ENCODE results near the gene HNRNPU.
A peak's percentile ranks its signal among the peaks of the same experiment; 100 is the strongest.

Gene HNRNPU

DNA sequence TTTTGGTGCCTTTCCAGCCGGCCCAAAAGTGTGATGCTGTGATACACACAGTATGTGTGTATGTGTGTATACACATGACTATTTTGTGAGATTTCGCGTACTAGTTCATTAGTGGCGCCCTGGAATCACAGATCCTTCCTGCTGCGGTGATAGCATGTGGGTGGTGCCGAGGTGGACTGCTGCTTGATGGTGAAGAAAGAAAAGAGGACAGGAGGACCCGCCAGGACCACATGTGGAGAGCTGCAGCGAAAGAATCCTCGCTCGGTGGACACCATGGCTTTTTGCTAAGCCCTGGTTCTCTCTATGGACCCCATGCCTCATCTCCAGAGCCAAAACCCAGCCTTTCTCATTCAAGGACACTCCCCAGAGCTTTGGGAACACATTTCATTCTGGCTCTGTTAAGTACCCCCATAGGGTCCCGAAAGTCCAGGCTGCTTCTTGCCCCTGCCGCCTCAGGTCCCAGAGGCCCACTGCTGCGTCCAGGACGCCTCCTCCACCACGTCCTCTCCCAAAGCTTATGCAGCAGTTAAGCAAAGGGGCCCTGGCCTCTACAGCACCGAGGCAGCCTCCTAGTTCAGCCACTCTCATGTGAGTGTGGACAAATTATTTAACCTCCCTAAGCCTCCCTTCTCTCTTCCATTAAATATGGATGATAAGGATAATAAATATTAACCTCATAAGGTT lies 61.6 kb downstream of the HNRNPU start:
- no peak for DNase-seq (ENCODE audit: low read depth in 2 of 2)

DNA sequence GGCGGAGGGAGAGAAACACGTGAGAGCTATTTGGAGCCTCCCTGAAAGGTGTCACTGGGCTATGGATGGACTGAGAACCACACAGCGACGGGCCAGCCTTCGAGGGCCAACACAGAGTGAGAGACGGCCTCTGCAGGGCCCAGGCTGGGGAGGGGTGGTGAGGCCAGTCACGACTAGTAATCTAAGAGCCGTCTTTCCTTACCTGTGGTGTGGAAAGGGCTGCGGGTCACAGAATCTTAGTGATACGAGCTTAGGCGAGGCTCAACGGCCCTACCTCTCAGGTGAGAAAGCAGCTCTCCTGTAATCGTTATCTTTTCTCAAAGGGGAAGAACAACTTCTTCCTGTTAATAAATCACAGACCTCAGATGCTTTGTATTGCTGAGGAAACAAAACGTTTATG lies 62.3 kb downstream of the HNRNPU start:
- DNase-seq (ENCODE audit: low read depth in 2 of 2), result no peak

DNA sequence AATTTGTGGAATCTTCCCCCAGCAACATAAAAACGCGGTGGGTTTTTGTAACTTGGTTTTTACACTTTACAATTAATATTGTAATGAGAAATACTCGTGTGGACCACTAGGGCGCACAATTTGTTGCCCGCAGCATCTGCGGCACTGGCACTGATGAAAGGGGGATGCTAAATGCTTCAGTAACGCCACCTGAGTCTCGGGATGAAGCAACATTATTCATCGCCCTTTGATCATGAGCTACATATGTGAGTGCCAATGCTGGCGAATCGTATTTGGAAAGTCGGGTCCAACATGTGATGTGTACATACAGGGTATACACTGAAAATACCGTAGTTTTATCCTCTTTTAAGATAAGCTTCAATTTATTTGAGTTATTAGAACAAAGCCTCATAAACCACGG lies 63.1 kb downstream of the HNRNPU start:
- peak; percentile 22 to 37 for DNase-seq (ENCODE audit: low read depth in 2 of 2)

DNA sequence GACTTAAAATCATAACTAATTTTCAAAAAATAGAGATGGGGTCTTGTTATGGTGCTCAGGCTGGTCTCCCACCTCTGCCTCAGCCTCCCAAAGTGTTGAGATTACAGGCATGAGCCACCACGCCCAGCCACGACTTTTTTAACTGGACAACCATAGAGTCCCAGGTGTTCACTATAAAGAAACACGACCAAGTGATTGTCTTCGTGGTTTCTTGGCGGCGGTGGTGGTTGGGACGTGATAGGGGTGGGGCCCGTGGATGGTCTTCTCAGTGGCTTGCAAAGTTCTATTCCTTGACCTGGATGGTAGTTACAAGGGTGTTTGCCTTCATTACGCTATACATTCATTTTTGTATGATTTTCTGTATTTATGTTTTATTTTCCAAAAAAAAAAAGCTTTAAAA lies 63.5 kb downstream of the HNRNPU start:
- no peak for DNase-seq (ENCODE audit: low read depth in 2 of 2)
